NCI-H128 (cell line): ENCODE data around the gene ERG.

Experiments used
- DNase-seq: peaks from one replicate; lab custom pipeline; 2025; ENCODE audit not compliant: unreplicated experiment; lab: John Stamatoyannopoulos, UW

Gene ERG

DNA sequence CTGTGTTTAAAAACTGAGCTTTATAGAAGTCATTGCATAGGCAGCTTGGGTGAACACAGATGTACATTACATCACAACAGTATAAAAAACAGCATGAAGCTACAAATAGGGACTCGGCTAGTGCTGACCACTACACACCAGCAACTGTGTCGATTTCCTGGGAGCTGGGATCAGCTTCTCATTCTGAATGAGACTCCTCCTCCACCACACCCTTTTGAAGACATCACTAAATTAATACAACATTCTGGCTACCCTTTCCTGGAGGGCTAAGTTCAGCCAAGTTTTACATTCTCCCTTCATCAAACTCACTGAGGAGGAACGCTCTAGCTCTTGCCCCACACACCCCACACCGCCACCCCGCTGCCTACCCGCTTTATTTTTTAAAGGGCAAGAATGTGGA lies 102.7 kb downstream of the ERG start:
- DNase-seq, result no peak

DNA sequence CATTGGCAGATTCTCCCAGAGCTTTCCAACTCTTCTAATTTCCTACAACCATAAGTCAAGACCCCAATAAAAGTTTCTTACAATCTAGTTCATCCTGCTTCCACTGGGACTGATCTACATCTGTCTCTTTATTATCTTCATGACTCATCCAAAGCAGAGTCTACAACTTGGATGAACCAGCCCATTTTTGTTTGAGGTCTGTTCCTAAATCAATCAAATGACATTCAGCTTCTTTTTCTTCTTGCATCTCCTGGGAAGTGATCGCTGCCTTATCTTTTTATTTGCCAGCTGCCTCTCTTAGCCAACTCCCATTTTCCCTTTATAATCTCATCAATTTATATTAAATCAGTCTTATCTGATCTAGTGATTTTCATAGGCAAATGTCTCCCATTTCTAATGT lies 105.6 kb downstream of the ERG start:
- DNase-seq, result no peak

DNA sequence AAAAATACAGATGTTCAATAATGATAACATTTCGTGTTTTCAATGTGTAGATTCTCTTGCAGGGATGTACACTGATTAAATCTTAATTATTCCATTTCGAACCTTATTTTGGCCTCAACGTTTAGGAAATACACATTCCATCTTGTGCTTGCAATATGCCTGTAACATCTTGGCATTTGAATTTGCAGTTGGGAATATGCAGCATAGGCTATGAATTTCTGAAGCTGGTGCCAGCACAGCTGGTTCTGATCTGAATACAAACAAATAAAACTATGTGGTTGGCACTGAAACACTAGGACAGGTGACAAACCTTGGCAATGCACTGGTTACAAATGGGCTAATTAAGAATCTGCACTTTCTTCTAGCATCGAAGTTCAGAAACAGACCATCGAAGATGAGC lies 108.4 kb downstream of the ERG start:
- no peak for DNase-seq

DNA sequence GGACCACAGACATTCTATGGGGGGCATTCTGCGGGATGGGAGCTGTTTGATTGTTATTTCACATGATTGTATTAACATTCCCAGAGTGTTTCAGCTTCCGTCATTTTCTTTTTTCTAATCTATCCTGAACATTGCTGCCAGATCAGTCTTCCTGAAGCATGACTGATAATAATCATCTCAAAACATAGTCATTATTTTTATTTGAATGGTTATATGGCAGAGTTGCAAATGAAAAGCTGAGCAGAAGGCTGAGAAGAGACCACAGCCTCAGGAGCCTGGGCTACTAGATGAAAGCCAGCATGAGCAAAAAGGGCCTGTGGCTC lies 109.0 kb downstream of the ERG start:
- no peak for DNase-seq

DNA sequence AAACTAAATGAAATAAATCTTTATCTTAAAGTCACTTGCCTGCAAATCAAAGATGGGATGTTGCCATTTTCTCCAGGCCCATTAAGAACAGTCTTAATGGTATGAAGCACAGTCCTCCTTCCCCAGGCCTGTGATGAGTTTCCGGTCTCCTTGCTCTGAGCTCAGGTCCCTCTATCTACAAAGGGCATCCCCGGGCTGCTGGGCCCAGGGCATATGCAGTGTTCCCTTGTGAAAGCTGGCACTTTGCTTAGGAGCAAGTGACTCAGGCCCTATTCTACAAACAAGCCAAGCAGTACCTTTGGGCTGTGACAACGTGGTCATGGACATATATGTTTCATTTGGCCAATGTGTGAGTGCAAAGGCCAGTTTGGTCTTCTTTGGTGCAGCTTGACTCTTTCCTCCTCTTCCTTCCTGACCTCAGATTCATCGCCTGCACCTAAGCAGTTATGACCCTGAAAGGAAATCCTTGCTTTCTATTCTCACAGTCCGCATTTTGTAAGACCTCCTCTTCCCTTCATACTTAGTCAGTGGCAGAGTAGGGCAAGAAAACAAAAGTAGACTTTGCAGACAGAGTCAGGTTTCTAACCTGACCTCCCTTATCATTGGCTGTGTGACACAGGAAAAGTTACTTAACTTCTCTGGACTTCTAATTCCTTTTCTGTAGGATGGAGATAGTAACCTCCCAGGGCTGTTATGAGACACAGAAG lies 109.5 kb downstream of the ERG start:
- no peak for DNase-seq

DNA sequence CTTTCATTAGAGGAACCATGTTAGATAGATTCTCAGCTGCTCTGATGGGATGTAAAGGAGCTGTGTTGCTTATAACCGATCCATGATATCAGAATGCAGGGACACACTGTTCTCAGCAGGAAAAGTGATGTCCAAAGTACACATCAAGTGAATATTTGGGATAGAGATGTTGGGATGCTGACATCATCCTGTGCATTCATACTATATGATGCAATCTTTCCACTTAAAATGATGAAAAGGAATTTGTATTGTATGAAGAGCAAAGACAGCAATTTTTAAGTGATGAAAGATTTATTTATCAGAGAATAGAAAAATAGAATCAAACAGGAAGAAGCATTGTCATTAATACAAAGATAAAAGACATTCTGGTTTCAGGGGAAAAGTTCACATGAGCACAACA lies 110.1 kb downstream of the ERG start:
- no peak for DNase-seq

DNA sequence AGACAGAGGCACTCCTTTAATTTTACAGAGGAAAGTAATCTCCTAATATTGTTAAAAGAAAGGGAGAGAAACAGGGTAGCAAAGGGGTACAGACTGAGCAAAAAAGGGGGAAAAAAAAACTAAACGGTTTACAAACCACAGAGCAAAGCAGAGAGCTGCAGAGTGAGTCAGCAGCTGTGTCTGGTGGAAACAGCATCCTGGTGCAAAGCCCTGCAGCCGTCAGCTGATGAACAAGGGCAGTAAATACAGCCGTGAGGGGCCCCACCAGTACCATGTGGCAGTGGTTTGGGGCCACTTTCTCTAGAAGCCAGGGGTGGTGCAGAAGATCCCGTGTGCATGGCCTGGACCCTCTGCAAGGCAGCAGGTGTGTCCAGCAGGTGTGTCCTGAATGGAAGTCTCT lies 111.3 kb downstream of the ERG start:
- DNase-seq, result no peak

DNA sequence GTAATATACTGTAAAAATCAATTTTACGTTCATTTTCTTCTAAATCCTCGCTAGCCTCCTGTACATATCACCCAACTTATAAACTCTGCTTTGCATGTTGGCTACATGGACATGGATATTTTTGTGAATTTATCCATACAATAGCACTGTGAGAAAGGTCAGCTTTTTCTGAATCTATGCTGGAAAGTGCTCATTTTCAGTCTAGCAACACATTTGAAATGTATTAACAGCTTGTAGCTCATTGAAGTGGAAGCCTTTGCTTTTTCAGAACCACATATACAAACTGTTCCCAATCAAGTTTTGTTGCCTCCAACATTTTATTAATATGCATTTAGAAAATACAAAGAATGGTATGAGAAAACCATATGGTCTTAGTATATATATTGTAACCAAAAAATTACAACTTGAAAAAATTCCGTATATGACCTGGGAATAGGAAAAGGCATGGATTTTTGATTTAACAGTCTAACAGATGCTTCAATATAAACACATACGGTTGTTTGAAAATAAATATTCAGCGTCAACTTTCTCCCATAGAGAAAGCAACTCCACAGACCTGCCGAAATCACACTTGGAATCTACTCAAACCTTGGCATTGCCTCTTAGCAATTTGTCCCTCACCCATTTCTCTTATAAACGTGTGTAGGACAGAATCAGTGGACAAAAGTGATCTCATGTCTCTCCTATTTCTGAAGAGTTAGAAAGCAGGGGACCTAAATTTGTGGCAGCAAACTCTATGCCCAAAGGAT lies 112.7 kb downstream of the ERG start:
- DNase-seq, result no peak

DNA sequence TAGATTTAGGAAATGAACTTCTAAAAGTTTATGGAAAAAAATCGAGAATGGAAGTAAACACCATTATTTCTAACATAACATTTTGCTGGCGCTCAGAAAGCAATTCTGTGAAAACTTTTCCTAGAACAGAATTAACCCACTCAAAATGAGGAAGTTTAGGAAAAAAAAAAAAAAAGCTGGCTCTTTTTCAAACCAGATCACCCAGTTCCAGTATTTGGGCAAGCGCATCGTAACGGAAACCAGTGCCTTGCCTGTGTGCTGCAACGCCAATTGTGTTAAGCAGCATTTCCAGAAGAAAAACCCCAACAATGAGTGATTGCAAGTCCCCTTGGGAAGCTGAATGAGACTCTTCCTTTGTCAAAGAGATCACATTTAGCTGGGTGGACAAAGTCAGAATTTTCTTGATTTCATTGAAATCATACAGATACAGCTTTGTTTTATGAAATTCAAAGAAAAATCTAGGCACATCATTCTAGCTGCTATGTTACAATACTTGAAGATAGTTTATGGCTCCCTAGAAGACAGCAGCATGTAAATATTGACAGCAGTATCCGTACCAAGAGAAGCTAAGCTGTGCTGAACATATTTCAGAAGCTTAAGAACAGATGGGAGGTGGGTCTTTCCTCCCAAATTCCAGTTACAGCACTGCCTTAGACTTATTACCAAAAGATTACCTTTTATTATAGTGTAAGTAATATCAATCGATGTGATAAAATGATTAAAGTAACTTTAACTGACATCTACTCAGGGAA lies 113.4 kb downstream of the ERG start:
- no peak for DNase-seq

DNA sequence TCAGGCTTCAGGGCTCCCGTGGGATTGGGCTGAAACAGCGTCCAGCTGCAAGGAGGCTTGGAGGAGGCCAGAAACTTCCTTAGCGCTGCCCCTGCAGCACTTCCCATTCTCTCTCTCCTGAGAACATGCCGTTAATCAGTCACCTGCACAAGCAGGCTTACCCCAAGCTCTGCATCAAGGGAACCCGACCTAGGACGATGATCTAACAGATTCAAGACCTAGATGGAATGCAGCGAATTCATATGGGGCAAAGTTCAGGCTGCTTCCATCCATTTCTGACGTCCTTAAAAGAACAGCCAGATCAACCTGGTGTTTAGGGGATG lies 114.1 kb downstream of the ERG start:
- DNase-seq, result no peak

DNA sequence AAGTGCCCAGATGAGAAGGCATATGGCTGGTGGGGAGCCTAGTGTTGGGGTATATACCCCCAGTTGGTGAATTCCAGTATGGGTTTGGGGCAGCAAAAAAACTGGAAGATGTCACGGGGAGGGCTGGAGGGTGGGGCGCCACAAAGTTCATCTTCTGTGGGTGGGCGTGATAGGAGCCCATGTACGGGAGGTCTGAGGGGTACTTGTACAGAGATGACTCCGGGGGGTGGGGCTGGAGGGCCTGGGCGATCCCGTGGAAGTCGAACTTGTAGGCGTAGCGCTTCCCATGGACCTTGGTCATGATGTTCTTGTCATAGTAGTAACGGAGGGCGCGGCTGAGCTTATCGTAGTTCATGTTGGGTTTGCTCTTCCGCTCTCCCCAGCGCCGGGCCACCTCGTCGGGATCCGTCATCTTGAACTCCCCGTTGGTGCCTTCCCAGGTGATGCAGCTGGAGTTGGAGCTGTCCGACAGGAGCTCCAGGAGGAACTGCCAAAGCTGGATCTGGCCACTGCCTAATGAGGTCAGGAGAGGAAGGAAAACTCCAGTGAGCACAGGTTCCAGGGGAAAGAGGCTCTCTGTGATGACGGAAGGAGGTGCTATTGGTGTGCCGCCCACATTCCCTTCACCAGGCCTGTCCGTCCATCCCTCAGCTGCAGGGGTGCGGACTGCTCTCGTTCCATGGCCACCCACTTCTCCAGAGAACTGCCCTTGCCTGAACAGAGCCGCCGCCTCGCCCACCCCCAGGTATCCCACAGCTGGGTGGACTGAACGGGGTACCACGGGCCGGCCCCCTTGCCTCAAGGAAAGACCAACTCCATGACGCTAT lies 114.7 kb downstream of the ERG start:
- DNase-seq, result no peak

DNA sequence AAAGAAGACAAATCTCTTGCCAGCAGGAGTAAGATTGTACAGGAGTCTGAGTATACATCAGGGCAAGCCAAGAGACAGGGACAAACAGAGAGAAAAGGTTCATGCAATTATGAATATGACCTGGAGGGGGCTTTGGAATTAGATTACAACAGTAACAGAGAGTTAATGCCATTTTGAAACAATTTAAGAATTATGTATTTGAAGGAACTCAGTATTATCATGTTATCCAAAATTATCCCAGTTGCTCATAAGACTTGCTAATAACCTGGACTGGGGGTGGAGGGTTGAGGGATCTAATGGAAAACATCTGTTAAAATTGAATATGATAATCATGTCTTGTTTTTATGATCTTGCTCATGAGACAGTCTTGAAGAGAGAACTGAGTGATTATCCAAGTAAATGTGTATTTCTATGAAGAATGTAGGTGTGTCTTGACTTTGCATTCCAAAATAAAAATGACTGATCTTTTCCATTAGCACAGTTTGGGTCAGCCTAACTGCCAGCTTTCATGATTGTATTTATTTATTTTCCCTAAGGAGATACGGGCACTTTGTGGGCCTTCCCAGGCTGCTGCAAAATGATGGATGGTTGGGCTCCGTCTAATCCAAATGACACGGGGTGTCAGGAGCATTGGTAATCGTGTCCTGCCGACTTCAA lies 117.7 kb downstream of the ERG start:
- DNase-seq, result no peak

DNA sequence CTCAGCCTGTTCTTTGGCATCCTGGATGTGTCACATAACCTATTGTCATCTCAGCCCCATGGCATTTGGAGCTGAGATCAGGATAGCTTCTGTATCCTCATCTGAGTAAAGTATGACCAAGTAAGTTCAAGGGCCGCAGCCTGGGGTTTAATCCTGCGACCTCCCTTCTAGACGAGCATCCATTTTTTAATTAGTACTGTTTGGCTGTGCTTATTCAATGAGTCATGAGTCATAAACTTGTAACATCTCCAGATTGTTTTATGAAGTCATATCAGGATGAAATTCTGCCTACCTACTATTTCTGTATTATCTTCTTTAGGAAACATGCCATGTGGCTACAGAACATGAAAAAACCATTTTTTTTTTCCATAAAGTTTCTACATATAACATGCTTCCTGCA lies 119.1 kb downstream of the ERG start:
- DNase-seq, result no peak

DNA sequence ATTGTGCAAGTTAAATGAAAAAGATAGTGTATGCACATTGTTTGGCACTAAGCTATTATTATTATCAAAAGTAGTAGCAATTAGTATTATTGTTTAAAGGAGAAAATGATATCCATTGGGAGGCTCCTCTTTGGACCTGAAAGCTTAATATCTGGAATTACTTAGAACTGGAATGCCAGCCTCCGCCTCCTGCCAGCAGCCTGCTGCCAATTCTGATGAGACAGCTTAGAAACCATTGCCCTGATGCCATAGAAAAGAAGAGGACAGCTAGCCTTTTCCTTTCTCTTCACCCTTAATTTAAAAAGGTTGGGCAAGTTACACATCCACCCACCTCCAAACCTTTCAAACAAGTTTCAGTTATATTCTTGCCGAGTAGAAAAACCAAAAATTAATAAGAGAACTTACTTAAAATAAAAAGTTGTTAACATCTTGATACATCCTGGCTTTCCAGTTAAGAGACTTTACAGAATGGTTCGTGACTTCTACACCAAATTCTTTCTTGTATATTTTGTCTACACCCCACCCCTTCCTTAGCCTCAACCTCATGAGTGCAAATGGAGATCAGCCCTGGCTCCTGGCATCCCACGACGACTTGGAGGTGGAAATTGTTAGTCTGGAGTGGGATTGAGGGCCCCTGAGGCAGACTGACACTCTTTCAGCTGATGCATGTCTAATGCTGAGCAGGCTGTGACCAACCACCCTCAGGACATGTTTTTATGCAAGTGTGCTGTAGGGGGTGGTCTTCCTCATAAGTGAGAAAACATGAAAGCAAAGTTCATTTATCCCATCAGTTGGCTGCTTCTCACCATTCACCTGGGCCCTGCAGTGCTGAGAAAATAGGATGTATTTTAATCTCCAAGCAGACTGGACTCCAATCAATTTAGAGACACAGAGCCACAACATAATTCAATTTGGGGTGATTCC lies 120.8 kb downstream of the ERG start:
- DNase-seq, result no peak

DNA sequence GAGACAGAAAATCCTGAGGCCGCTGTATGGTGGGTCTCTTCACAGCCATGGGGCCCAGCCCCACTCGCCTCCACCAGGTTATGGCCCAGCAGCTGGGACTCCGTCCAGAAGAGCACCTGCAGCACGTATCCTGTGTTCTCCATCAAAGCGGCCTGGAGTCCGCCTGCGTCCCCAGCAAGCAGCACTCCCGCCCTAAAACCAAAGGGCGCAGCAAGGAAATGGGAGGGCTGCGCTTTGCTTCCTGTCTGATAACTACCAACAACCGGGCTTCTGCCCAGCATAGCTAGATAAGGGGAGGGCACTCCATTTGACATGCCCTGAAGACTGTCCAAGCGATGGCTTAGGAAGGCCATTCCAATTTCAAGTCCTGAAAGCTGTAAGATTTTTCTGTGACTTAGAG lies 121.6 kb downstream of the ERG start:
- DNase-seq, result no peak

DNA sequence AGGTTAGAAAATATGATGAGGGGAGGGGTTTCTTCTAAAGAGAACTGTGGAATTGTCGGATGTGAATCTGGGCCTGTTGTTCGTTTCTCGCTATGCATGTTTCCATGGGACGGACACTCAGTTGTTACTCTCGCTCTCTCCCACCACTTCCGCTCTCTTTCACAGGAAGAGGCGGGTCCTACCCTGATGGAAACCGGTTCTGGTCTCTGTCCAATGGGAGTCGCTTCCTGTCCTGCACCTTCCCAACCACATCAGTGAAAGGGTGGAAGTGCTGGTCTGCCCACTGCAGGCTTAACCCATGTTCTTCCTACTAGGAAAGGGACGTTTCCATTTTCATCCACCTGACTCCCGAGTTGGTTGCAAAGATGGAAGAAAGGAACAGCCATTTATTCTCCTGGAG lies 122.0 kb downstream of the ERG start:
- DNase-seq, result no peak

DNA sequence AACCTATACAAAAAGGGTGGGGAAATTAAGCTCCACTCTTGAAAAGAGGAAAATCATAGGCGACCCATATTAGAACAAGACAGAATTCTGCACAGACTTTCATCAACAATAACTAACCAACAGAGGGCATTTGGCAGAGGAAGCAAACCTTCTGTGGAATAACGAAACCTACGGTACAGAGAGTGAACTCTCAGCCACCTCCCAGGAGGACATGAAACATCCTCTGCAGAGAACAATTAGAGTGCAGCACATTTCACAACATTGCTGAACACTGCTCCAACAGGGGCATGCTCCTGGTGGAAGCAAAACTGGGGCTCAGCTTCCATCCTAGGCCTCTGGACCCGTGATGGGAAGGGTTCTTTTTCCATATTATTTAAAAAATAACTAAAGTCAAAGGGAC lies 130.6 kb downstream of the ERG start:
- no peak for DNase-seq

DNA sequence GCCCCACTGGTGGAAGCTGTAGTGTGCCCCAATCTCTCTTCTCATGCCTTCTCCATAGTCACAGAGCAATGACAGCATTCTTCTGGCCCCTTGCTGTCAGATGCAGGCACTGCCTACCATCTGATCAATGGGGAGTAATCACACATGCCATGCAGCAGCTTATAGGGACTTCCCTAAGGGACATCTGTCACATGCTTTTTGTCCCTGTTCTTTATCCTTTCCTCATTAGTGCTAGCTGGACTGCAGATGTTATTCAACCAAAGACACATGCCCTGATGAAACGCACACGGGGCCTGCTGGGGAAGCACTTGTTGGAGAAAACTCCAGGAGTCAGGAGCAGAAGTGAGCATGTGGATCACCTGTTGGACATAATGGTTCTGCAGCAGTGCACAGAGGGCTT lies 132.8 kb downstream of the ERG start:
- DNase-seq, result no peak

DNA sequence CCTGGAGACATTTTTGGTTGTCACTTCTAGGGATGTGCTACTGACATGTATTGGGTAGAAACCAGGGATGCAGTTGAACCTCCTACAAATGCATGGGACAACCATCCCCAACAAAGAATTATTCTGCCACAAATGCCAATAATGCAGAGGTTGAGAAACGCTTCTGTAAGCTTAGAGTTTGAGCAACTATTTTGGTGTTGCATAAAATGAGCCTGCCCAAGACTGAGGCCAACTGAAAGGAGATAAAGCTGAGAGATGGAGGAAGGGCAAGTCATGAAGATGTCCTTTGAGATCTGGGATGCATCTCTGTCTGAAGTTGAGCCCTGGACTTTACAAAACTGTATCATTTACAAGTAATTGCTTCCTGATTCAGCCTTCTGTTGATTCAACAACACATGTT lies 134.6 kb downstream of the ERG start:
- no peak for DNase-seq

DNA sequence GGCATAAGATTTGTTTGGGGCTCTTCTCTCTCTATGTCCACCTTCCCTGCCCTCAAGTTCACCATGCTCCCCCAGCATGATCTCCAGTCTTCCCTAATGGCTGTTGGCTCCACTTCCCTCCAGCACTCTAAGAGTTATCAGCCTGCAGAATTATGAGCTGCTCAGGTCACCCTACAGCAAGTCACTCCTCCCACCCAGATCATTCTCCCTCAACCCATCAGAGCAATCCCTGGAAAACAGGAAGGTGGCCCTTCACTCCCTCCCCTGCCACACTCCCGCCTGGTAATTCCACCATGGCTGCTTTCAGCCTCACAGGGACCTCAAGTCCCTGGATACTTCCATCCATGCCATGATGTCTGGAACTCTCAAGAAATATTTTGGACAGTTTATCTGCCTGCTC lies 137.0 kb downstream of the ERG start:
- no peak for DNase-seq
